Activated CD8-positive, alpha-beta T cell treated with anti-CD3 and anti-CD28 coated beads for 36 hours (primary cell): Measurements from ENCODE around the gene YY1. TPM values are rescaled to one million over a fixed set of nuclear protein-coding genes. Genes with fewer than 3 reads are reported as not detected.

ENCODE experiments used
- ATAC-seq: fragments of 200-7000 bp; cut with Tn5 transposase; one replicate; pipeline ENCODE4 v1.10.0; 2021; ENCODE audit warnings: mild to moderate bottlenecking, moderate library complexity
- CTCF ChIA-PET: fragments of 350-600 bp; sonication (Branson Sonifier 250); formaldehyde crosslinking; loops from one replicate; lab custom pipeline; 2021; ENCODE audit warnings: antibody characterized with exemption; lab: Charles Lee
- POLR2A ChIA-PET: fragments of 350-600 bp; sonication (Branson Sonifier 250); formaldehyde crosslinking; loops from one replicate; lab custom pipeline; 2021; ENCODE audit warnings: antibody characterized with exemption; lab: Charles Lee
- DNase-seq: peaks from one replicate; pipeline ENCODE4 v3.0.0-alpha.2; 2020
- H3K27ac Mint-ChIP-seq: one replicate; pipeline ENCODE4 v1.8.0; 2021; ENCODE audit warnings: mild to moderate bottlenecking, mixed read lengths
- H3K27me3 Mint-ChIP-seq: one replicate; pipeline ENCODE4 v1.8.0; 2021; ENCODE audit warnings: mixed read lengths
- H3K36me3 Mint-ChIP-seq: one replicate; pipeline ENCODE4 v1.8.0; 2021; ENCODE audit warnings: low read depth, mixed read lengths
- H3K4me1 Mint-ChIP-seq: one replicate; pipeline ENCODE4 v1.8.0; 2021; ENCODE audit warnings: low read depth, mixed read lengths
- H3K4me3 Mint-ChIP-seq: one replicate; pipeline ENCODE4 v1.8.0; 2021; ENCODE audit warnings: mild to moderate bottlenecking, moderate library complexity, mixed read lengths
- H3K9me3 Mint-ChIP-seq: one replicate; pipeline ENCODE4 v1.8.0; 2021; ENCODE audit warnings: mixed read lengths
- CTCF ChIP-seq: fragments of 200-600 bp; IDR thresholded peaks from one replicate; pipeline ENCODE4 v1.8.0; 2022; ENCODE audit warnings: antibody characterized with exemption, mild to moderate bottlenecking
- intact Hi-C: fragments of 100-400 bp; cut with micrococcal nuclease; formaldehyde crosslinking; loops from one replicate; pipeline ENCODE4 v1.10.0; 2022
- total RNA-seq, 2 experiments: library from RNA; stranded (reverse); gene quantifications; one replicate each; pipeline ENCODE4 v1.2.3, GENCODE V29; 2021

The YY1 gene
- total RNA-seq, 2 experiments from 2014 or later = 105 TPM

DNA sequence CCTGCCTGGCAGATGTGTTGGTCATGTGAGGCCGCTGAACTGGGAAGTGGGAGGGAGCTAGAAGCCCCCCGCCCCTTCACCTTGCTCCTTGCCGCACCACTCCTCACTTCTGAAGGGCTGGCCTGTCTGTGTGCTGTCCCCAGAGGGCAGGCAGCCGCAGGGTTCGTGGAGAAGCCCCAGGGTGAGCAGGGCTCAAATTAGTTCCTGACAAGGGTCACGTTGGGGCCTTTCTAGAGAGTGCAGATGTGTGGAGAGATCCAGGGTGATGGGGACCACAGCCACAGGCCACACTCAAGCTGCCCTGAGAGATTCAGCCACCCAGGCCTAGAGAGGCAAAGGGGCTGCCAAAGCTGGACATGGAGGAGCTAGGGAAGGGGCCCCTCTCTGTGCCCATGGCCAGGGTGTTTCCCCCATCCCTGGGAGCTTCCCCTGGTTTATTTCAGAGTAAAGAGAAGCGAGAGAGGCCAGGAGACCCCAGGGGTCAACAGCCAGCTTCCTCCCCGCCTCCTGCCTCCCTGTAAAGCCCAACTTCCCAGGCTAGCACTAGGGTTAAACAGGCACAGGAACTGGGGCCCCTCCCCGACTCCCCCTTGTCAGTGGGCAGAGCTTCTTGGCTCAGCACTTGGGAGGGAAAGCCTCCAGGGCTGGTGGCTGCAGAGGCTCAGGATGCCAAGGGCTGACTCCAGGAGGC, 51.1 kb downstream of the YY1 start:
- H3K4me1 Mint-ChIP-seq = peaks cover 3% of the 10 kb centered on the region
- no peak for ATAC-seq
- no peak overlapping the region for H3K4me3 Mint-ChIP-seq
- TF ChIP-seq CTCF = no peak
- POLR2A ChIA-PET = interaction anchor here (1.2 kb wide), 1 partner anchor 30 kb away, joined by 3 read pairs; no protein-coding TSS in a partner anchor
- no peaks in the 10 kb centered on the region for H3K27me3 Mint-ChIP-seq
- intact Hi-C loops = no loop called here
- H3K9me3 Mint-ChIP-seq = no peaks in the 10 kb centered on the region
- CTCF ChIA-PET = interaction anchor here (1.1 to 2.5 kb wide), 3 partner anchors 14 to 85 kb away, joined by 3 to 9 read pairs (median 4); a partner anchor contains a TSS
- H3K27ac Mint-ChIP-seq = no peak overlapping the region
- no peaks in the 10 kb centered on the region for H3K36me3 Mint-ChIP-seq
- no peak for DNase-seq

- Mint-ChIP-seq H3K4me3 (no peak overlapping the region), H3K27me3 (no peaks in the 10 kb centered on the region), H3K27ac (no peak overlapping the region), H3K4me1 (peaks cover 3% of the 10 kb centered on the region), H3K9me3 (no peaks in the 10 kb centered on the region), H3K36me3 (no peaks in the 10 kb centered on the region)
- no peak for DNase-seq
- intact Hi-C loops = no loop called here
- ATAC-seq = no peak
- CTCF ChIA-PET = interaction anchor here (1.1 to 2.5 kb wide), 3 partner anchors 13 to 84 kb away, joined by 3 to 9 read pairs (median 4); a partner anchor contains a TSS
- POLR2A ChIA-PET = interaction anchor here (1.2 kb wide), 1 partner anchor 31 kb away, joined by 3 read pairs; no protein-coding TSS in a partner anchor
- no peak for TF ChIP-seq CTCF
Measured at GRCh38 chr14:100290607-100291304, 51.8 kb downstream of the YY1 start.

DNA sequence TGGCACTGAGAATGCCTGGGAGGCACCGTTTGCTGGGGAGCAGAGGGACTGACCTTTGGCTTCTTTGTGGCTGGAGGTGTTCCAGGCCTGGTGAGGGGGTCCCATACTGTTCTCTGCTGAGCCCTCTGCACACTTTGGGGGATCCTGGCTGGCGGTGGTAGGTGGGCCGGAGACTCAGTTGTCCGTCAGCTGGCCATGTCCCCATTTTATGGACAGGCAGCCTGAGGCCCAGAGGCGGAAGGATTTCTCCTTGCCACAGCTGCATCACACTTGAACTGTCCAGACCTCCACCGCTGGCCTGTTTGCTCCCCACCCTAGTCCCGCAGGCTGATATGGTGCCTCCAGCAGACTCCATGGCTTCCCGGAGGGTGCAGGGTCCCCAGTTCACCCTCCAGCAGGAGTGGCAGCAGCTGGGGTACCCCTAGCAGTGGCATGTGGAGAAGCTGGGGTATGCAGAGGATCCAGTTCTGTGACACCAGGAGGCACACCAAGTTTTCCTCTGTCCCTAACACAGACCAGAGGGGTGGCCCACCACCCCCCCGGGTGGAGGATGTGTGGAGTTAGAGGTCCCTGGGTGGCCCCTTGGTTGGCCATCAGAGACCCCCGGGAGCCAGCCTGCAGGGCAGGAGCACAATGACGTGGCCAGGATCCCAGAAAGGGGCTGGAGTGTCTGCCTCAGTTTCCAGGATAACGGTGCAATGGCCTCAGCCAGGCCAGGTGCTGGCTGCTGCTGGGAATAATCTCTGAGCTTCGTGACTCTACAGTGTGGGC, 52.5 kb downstream of the YY1 start:
- ChIA-PET POLR2A (interaction anchor here (1.3 kb wide), 1 partner anchor 14 kb away, joined by 3 read pairs; no protein-coding TSS in a partner anchor), CTCF (interaction anchor here (1.7 kb wide), 1 partner anchor 12 kb away, joined by 8 read pairs; no protein-coding TSS in a partner anchor)
- DNase-seq (no peak), ATAC-seq (no peak)
- Mint-ChIP-seq H3K4me1 (no peaks in the 10 kb centered on the region), H3K9me3 (no peaks in the 10 kb centered on the region), H3K27ac (no peak overlapping the region), H3K27me3 (no peaks in the 10 kb centered on the region), H3K4me3 (no peak overlapping the region), H3K36me3 (no peaks in the 10 kb centered on the region)
- TF ChIP-seq CTCF = no peak
- intact Hi-C loops = no loop called here

DNA sequence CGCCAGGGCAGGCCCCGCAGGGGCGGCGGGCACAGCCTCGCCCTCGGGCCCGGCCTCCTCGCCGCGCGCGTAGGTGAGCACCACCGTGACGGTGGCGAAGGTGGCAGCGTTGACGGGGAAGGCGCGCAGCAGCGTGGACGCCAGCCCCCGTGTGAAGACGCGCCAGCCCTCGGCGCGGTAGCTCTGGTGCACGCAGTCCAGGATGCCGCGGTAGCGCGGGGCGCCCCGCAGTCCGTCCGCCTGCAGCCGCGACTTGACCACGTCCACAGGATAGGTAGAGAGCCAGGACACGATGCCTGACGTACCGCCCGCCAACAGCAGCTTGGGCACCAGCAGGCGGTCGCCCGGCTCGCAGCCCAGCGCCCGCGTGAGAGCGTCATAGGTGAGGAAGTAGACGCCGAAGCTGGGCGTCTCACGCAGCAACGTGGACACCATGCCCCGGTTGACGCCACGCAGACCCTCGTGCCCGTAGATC, 53.4 kb downstream of the YY1 start:
- Mint-ChIP-seq H3K27ac (no peak overlapping the region), H3K4me1 (no peaks in the 10 kb centered on the region), H3K27me3 (no peaks in the 10 kb centered on the region), H3K36me3 (no peaks in the 10 kb centered on the region), H3K4me3 (no peak overlapping the region), H3K9me3 (no peaks in the 10 kb centered on the region)
- POLR2A ChIA-PET = interaction anchor here (1.2 to 1.3 kb wide), 2 partner anchors 13 to 41 kb away, joined by 3 to 6 read pairs; no protein-coding TSS in a partner anchor
- CTCF ChIA-PET = interaction anchor here (1.7 kb wide), 1 partner anchor 11 kb away, joined by 8 read pairs; no protein-coding TSS in a partner anchor
- TF ChIP-seq CTCF = no peak
- intact Hi-C loops = no loop called here
- ATAC-seq = no peak
- no peak for DNase-seq
